UCSD-AML1 (cell line): Measurements from ENCODE around the gene UBL3.

Source experiments
- DNase-seq: peaks from one replicate; lab custom pipeline; 2025; ENCODE audit not compliant: unreplicated experiment; lab: John Stamatoyannopoulos, UW

UBL3 gene, protein sequence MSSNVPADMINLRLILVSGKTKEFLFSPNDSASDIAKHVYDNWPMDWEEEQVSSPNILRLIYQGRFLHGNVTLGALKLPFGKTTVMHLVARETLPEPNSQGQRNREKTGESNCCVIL

DNA sequence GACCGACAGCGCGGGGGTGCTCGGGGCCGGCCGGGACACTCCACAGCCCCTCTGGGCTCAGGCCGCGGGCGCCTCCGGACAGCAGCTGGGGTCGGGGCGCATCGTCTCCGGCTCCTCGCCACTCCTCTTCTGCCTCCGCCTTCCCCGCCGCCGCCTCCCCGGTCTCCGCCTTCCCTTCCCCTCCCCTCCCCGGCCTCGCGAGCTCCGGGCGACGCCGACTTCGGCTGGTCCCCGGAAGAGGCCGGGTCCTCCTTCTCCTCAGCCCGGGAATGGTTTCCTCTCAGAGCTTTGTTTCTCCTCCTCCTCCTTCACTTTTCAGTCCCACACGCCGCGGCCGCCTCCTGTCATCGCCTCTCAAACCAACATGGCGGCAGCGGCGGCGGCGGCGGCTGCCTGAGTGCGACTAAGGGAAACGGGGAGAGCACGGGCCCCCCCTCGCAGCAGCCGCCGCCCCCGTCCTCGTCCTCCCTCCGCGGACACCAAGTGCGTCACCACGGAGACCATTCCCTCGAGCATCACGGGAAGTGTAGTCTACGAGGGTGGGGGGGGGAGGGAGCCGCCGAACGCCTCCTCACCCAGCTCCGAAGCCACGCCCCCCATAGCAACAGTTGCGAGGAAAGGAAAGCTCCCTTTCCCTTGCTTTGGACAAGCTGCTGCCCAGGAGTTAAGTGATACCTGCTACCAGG is at the start of gene UBL3:
TSS of gene UBL3 (minus strand) at position 405 of the 686 bp plus-strand sequence. CDS start 1,079 bp downstream, outside the sequence.
- peak; percentile 92 for DNase-seq

DNA sequence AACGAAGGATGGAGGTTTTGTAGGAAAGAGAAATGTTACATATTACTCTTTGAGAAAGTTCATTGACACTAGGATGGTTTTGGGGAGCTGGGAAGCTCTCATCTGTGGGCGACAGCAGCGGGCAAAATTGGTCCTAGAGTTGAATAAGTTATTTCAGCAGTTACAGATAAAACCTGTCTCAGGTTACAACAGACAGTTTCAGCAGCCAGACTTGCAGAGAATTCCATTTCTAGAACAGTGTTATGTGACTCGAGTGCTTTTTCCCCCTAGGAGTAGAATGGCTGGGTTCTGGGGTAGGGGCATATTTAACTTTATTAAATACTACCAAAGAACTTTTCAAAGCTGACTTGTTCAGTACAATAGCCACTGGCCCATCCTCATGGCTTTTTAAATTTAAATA is 46.7 kb upstream of the UBL3 start:
- DNase-seq = no peak

DNA sequence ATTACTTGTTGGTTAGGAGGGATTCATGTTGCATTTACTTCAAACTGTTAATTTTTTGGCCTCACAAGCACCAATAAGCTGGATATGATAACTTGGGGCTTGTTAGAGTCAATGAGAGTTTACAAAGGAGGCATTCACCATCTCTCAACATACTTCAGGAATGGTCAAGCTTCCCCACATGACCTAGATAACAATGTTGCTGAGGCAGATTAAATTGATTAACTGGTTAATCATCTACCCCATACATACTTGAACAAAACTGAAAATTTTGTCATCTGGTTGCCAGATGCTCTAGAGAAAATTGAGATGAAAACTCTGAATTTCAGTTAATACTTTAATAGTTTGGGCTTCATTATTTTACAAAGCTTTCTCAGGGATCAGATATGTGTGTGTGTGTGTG is 43.0 kb upstream of the UBL3 start:
- no peak for DNase-seq

DNA sequence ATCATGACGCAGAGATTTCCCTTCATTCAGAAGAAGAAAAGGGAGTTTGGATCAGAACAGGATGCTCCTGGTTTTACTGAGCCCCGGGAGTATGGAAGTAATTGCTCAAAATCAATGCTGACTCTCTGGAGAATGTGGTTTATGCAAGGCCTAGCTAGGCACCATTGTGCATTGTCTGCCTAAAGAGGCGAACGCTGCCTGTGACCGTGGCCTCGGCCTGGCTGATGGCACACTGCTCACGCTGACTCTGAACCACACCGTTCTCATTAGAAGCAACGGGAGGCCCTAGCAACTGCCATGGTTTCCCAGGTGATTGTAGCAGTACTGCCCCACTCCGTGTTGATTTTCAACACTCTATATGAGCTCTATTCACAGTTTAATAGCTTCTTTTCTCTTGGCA is 41.7 kb upstream of the UBL3 start:
- DNase-seq = no peak

DNA sequence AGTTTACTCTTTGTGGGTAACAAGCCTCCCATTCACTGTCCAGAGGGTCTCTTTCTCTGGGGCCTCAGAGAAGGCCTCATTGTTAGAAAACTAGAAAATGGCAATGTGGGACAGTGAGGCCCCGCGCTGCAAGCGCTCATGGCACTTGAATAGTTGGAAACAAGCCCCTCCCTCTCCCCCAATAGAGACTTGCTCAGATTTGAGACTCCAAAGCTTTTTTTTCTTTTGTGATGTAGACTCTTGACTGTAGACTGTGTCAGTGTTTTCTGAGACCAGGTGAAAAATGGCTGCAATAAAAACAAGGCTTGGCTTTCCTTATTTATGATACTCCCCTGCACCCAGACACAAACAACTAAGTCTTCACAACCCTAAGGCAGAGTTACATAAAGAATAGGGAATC is 38.7 kb upstream of the UBL3 start:
- no peak for DNase-seq

DNA sequence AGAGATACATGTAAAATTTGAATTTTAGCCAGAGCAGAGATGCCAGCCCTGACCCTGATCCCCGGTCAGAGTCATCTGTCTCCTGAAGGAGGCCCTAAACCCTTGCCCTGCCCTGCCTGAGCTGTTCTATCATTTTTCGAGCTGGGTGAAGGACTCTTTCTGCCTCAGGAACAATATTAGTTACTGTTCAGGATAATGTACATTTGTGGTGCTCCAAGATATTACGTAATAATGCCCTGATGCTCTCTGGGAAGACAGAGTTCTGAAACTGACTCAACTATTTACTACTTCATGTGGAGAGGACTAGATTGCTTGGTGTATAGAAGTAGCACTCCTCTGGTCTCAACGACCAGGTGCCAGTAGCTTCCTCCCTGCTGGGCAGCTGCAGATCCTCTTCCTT is 37.9 kb upstream of the UBL3 start:
- DNase-seq = no peak

DNA sequence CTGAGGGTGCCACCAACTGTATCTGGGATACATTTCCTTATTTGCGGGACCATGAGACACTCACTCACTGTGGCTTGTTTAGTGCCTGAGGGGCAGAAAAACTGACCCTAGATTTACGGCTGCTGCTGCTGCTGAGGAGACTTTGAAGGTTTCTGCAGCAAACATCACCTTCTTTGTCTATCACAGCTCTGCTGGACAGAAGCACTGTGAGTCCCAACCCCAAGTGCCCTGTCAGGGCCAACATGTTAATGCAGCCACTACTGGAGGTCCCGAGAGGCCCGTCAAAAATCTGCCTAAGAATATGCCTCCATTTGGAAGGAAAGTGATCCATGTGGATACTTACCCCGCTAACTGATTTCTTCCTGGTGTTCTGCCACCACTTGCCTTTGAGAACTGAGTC is 37.3 kb upstream of the UBL3 start:
- no peak for DNase-seq

DNA sequence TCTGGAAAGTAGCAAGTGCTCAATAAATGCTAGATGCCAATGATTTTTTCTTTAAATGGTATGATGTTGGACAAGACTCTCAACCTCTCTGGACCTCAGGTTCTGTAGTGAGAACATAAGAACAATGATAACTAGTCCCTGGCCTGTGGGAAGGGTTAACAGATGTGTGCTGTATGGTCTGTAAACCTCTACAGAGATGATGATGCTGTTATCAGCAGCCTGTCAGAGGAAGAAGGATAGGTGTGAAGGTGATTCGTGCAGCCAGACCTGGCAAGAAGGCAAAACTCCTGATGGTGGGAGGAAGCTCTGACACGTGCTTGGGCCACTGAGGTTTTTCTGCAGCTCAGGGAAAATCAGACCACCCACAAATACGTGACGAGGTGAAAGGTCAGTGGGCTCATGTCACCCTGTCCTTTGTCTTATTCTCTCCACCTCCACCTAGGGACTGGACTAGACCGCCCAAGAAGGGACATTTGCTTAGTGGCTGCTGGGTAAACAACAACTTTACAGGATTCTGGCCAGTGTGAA is 36.7 kb upstream of the UBL3 start:
- DNase-seq = no peak

DNA sequence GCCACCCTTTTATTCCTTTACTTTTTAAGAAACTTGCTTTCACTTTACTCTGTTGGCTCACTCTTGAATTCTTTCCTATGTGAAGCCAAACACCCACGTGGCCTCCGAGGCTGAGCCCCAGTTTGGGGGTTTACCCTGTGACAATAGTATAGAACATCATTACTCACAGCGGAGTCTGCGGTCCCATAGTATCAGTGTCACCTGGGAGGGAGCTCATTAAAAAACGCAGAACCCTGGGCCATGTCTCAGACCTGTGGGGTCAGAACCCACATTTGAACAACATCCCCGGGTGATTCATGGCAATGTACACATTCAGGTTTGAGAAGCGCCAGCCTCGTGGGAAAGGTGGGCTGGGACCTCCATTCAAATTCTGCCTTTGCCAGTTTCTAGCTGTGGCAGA is 36.0 kb upstream of the UBL3 start:
- no peak for DNase-seq

DNA sequence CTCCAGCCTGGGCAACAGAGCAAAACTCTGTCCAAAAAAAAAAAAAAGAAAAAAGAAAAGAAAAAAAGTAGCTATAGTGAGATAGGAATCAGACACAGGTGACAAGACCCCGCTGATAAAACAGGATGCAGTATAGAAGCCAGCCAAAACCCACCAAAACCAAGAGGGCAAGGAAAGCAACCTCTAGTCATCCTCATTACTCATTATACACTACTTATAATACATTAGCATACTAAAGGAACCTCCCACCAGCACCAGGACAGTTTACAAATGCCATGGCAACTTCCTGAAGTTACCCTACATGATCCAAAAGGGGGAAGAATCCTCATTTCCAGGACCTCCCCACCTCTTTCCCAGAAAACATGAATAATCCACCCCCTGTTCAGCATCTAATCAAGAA is 35.6 kb upstream of the UBL3 start:
- DNase-seq = no peak

DNA sequence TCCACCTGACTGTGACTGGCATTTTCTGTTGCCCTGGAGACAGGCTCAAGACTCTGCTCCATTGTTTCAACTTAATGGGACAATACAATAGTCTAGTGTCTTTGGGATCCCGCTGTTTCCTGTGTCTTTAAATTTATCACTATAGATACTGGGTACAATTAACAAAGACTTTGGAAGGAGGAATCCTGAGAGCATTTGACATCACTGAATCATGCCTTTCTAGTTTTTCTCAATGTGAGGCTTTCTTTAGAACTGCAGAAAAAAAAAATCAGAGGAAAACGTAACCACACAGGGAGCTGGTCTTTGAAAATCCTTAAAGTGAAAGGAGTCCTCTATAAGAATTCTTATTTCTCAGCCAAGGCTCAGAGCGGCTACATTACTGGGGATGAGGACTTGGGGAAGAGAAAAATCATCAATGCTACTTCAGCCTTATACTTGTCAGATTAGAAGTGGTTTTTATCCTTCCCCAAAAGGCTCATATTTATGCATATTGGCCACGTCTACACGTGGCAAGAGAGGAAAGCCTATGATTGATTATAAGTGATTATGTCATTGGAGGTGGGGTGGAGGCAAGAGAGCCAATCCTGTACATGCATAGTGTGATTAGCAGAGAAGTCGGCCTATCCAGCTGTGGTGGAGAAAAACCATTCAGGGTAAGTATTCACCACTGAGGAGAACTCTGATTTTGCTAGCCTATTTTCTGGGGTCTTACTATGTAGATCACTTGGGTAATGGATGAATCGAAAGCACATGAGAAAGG is 34.4 kb upstream of the UBL3 start:
- no peak for DNase-seq

DNA sequence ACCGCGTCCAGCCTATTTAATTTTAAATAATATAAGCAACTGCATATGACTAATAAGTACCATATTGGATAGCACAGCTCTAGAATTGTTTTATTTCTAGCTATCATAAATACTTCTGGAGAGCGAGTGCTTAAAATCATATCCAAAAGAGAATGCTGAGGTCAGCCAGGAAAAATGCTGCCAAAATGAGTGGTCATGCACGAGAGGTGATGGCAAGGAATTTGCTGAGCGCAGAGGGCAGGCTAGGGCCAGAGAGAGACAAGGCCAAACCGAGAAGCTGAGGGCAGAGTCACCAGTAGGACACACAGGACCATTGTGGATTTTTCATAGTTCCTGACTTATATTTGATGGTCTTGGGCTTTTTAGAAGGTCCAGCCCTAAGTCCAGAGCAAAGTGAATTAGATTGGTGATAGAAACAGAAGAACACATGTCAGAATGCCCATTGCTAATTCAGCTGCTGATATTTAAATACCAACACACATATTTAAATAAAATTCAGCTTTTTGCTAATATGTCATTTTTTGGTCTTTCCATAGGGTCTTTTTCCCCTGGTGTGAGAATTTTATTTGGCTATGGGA is 33.6 kb upstream of the UBL3 start:
- DNase-seq = no peak

DNA sequence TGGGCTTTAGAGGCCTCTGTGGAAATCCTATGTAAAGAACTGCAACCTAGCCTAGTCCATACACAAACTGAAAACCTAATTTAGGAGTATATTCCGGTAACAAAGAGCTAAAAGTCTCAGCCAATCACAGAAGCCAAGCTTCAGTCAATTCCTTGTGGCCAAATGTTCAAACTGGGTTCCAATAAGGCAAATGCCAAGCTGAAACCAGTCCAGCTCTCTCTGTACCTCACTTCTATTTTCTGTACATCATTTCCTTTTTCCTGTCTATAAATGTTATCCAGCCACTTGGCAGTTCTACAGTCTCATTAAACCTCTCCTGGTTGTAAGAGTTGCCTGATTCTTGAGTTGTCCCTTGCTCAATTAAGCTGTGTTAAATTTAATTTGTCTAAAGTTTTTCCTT is 31.7 kb upstream of the UBL3 start:
- no peak for DNase-seq

DNA sequence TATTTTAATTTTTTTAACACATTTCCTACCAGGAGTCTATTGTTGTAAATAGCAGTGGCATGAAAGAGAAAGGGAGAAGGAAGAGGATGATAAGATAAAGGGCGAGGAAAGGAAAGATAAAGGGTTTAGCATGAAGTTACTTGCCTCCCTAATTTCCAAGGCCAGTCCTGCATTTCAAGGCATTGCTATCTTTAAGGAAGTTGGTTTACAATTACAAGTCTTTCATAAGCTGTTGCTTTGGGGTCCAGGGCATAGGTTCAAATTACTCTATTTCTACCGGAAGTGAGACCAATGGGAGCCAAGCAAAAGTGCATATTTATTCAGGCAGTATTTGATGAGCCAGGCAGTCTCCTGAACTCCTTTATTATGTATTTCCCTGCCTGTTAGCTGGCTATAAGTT is 27.7 kb upstream of the UBL3 start:
- DNase-seq = no peak

DNA sequence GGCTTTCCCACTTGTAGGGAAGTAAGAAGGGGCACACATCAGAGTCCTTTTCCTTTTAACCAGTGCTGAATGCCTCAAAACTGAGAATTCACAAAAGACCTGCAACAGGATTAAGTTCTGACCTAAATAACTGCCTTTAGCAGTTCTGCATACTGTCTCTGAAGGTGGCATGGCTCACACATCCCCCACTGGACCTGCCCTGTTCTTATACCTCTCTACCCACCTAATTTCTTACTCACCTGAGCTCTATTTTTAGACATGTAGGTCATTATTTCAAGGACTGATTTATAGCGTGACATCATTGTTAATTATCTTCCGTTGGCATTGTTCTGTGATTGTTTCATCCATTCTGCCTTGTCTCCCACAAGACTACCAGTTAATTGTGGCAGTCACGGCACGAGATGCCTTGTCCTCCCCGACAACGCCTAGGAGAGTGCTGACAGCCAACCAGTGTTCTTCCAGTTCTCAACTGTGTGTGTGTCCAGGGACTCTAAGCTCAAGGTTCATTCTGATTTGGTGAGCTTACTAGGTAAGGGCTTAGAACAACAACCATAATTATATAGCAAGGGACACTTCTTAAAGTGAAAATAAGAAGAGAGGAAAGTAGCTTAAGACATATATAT is 27.1 kb upstream of the UBL3 start:
- DNase-seq = no peak

DNA sequence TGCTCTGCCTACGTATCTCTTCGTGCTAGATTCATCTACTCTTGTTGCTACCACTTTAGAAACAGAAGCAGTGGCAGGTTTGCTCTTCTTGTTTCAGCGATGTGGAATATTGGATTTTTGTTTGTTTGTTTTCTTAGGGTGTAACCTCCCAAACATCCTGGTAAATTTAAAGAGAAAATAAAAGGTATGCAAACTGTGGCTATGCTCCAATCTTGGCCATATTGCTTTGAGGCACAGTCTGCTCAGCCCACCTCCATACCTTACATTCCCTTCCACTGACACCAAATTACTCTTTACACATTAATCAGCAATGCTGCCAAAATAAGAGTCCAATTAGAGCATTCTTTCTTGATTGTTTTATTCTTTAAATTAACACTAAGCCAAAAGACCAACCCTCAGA is 25.2 kb upstream of the UBL3 start:
- no peak for DNase-seq

DNA sequence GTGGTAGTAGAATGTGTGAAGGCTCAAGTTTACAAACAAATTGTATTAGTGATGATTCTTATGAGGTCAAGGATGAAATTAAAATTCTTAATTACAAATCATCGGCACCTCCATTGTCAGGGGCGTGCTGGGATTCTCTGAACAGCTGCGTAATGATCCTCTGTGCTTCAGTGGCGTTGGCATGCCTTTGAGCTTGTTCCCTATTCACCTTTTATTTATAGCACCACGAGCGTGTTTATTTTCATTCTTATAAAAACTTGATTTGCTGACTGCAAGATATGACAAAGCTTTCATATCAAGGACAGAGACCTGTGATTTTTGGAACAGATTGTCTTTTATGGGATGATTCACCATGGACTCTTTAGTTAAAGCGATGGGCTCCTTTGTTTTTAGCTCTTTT is 18.2 kb upstream of the UBL3 start:
- DNase-seq = no peak

DNA sequence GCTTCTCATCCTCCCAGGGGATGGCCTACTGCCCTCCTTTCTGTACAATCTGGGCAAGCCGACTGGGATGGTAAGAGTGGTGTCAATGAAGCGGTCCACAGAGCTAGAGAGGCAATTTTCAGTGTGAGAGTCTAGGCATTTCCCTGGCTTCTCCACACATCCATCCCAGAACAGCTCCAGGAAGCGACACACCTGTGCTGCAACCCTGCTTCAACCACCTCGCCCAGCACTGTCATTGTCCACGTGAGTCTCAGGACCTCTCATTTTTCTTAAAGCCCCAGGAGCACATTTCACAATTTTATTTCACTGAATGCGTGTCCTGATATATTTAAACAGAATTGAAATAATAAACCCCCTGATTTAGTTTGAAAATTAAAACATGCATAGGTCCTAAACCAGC is 15.5 kb upstream of the UBL3 start:
- no peak for DNase-seq

DNA sequence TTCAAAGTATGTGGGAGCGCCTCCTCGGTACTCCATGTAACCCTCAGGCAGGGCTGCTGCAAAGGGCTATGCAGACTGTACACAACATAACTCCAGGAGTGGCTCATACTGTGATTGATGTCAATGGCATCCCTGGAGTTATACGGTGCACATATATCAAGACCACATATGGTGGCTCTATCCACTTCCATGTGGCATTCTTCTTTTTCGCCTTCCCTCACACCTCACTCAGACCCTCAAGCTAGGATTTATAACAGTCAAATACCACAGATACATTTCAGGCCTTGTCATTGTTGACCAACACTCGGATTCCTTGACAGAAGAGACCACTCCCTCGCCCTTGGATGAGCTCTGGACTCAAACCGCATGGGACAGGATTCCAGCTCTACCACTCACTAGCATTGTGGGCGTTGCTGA is 11.3 kb upstream of the UBL3 start:
- no peak for DNase-seq

DNA sequence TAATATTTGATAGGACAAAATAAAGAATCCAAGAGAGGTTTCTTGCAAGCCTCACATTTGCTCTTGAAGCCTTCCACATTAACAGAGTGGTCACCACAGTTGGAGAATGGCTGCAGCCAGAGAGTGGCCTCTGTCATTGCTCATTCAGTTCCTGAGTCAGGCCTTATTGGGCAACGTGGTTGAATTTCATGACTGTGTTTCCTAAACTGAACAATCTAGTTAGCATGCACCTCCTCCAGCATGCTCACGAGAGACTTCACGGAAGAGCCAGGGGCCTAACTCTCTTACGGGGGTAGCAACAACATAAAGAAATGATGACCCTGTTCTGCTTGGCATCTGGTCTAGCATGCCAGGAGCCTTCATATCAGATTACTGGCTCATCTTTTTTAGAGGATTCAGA is 9.6 kb upstream of the UBL3 start:
- no peak for DNase-seq

DNA sequence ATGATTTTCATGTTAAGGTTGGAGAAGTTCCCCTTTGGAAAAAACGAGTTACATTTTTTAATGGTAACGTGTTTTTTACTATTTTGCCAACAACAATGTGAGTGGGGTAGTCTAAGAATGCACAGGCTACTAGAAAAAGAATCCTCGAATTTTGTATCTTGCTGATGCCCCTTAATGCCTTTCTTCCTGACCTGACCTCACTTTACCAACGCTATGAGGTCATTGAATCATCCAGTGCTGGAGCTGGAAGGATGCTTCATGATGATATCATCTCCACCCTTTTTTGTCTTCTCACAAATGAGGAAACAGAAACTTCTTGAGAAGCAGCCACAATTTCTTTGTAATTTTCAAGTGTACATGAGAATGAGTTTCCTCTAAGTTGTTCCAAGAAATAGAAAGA is 8.2 kb upstream of the UBL3 start:
- DNase-seq = no peak

DNA sequence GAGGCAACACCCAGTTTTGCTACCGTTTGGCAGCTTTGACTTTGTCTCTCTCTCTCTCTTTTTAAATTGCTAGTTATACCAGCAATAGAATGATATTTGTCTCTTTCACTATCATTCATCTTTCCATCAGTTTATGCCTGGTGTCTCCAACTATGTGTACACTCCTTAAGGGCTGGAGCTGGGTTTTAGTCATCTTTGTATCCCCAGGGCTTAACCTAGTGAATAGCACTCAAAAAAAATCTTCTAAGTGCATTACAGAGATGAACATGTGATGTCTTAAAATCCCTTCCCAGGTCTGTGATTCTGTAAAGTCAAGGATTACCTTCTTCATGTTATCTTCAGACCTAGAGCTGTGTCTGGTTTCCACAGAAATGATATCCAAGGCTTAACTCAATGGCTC is 7.8 kb upstream of the UBL3 start:
- DNase-seq = no peak
